GM18519 (cell line): ENCODE results near the gene CNDP1.

Experiments
- ATAC-seq: cut with Tn5 transposase; IDR thresholded peaks from one replicate; pipeline ENCODE4 v1.9.1; 2021; ENCODE audit warnings: mild to moderate bottlenecking, moderate library complexity; ENCODE audit not compliant: unreplicated experiment, low FRiP score

Gene CNDP1

GRCh38 chr18:74611765-74612164 is 77.5 kb downstream of the CNDP1 start:
- ATAC-seq = no peak

GRCh38 chr18:74613381-74613780 is 79.1 kb downstream of the CNDP1 start:
- peak; percentile 45 for ATAC-seq

- no peak for ATAC-seq
Measured at GRCh38 chr18:74616494-74616893, 82.2 kb downstream of the CNDP1 start.

- no peak for ATAC-seq
Measured at GRCh38 chr18:74617486-74617885, 83.2 kb downstream of the CNDP1 start.

GRCh38 chr18:74622072-74622471 is 87.8 kb downstream of the CNDP1 start:
- no peak for ATAC-seq

- ATAC-seq = no peak
Measured at GRCh38 chr18:74623047-74623816, 88.9 kb downstream of the CNDP1 start.

- ATAC-seq = no peak
Measured at GRCh38 chr18:74624466-74624865, 90.2 kb downstream of the CNDP1 start.

- no peak for ATAC-seq
Measured at GRCh38 chr18:74625157-74625556, 90.9 kb downstream of the CNDP1 start.

- ATAC-seq = no peak
Measured at GRCh38 chr18:74626049-74626874, 92.0 kb downstream of the CNDP1 start.

GRCh38 chr18:74630804-74631203 is 96.5 kb downstream of the CNDP1 start:
- no peak for ATAC-seq

- no peak for ATAC-seq
Measured at GRCh38 chr18:74631212-74631611, 96.9 kb downstream of the CNDP1 start.

GRCh38 chr18:74631623-74632350 is 97.5 kb downstream of the CNDP1 start:
- ATAC-seq = no peak

GRCh38 chr18:74632351-74632679 is 98.0 kb downstream of the CNDP1 start:
- ATAC-seq = no peak

GRCh38 chr18:74632856-74633255 is 98.6 kb downstream of the CNDP1 start:
- ATAC-seq = no peak

GRCh38 chr18:74633652-74634352 is 99.5 kb downstream of the CNDP1 start:
- ATAC-seq = no peak

- ATAC-seq = no peak
Measured at GRCh38 chr18:74635224-74635975, 101.1 kb downstream of the CNDP1 start.
